Epithelial cell of proximal tubule (primary cell): Measurements from ENCODE around the gene STYXL1. TPM values are rescaled to one million over a fixed set of nuclear protein-coding genes. Genes with fewer than 3 reads are reported as not detected.
"Not testable (repeated sequence)": the region's sequence is repeated elsewhere in the genome, so short reads cannot be mapped to it uniquely, and the experiment has no call there.

Source experiments
- DNase-seq: peaks from one replicate; pipeline ENCODE4 v3.0.0-alpha.2; 2011; ENCODE audit warnings: low read depth
- H3K4me3 ChIP-seq: 2 replicates; pipeline ENCODE4 v1.5.1; 2011; ENCODE audit warnings: low read depth, mild to moderate bottlenecking, low read length
- CTCF ChIP-seq: conservative IDR thresholded peaks from 2 replicates; pipeline ENCODE4 v1.5.1; 2012; ENCODE audit warnings: low read depth, mild to moderate bottlenecking, low read length
- total RNA-seq: library from RNA; depleted of rRNA; stranded (reverse); fragments of >200 nt; gene quantifications from 2 replicates; pipeline ENCODE4 v1.2.3, GENCODE V29; 2015

STYXL1 gene
- total RNA-seq, 1 donor from 2014 or later = 78.0 TPM

DNA sequence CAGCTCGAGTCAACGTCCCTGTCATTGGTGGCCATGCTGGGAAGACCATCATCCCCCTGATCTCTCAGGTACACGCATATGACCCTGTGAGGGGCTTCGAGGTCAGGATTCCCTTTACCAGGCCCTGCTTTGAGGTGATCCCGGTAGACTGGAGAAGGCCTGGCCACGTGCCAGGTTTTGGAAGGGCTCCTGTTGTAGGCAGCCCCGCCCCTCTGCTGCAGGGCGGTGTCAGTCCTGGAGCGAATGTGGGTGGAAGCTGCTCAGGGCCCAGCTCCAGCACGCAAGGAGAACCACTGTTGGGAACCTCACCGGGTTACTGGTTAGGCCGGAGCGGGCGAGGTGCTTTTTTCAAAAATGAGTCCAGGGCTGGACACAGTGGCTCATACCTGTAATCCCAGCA, 15.7 kb upstream of the STYXL1 start:
- no peak for DNase-seq
- TF ChIP-seq CTCF = no peak

GRCh38 chr7:76063114-76063513, 15.3 kb upstream of the STYXL1 start:
- no peak for TF ChIP-seq CTCF

More for the DNA sequence above, 15.7 kb upstream of the STYXL1 start:
- no peak overlapping the region for H3K4me3 ChIP-seq

DNA sequence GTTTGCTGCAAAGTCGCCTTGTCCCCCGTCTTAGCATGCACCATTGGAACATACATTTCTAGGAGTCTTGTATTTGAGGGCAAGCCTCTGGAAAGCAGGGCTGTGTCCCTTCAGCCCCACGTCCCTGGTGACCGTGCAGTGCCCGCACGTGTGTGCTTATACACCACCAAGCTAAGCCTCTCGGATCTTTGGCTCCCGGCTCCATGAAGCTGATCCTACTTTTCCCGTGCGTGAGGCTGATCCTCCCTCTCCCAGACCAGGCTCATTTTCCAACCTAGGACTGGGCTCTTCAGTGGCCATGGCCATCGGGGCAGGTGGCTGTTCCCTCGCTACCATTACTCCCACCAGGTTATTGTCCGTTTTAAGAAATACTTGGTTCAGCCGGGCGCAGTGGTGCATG, 14.5 kb upstream of the STYXL1 start:
- DNase-seq = no peak
- no peak for TF ChIP-seq CTCF

More at GRCh38 chr7:76063114-76063513, 15.3 kb upstream of the STYXL1 start:
- DNase-seq = no peak
- H3K4me3 ChIP-seq = no peak overlapping the region

GRCh38 chr7:76060842-76061241, 13.0 kb upstream of the STYXL1 start:
- no peak for DNase-seq
- TF ChIP-seq CTCF = no peak
- H3K4me3 ChIP-seq = no peak overlapping the region

More for the DNA sequence above, 14.5 kb upstream of the STYXL1 start:
- no peak overlapping the region for H3K4me3 ChIP-seq

DNA sequence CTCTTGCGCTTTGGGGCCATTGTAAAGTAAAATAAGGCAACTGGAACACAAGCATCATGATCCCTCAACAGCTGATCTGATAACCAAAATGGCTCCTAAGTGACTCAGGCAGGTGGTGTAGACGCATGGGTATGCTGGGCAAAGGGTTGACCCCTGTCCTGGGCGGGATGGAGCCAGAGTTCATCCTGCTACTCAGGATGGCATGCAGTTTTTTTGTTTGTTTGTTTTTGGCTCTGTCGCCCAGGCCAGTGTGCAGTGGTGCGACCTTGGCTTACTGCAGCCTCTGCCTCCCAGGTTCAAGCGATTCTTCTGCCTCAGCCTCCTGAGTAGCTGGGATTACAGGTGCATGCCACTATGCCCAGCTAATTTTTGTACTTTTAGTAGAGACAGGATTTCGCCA, 10.9 kb upstream of the STYXL1 start:
- not testable (repeated sequence) for DNase-seq

GRCh38 chr7:76057813-76058145, 10.0 kb upstream of the STYXL1 start:
- DNase-seq = no peak

More for the DNA sequence above, 10.9 kb upstream of the STYXL1 start:
- H3K4me3 ChIP-seq = not testable (repeated sequence)

GRCh38 chr7:76057103-76057812, 9.5 kb upstream of the STYXL1 start:
- DNase-seq = no peak
- no peak overlapping the region for H3K4me3 ChIP-seq
- no peak for TF ChIP-seq CTCF

More at GRCh38 chr7:76057813-76058145, 10.0 kb upstream of the STYXL1 start:
- H3K4me3 ChIP-seq = no peak overlapping the region
- no peak for TF ChIP-seq CTCF
